MCF 10A (cell line): Measurements from ENCODE around the gene ZNF391. TPM values are rescaled to one million over a fixed set of nuclear protein-coding genes. Genes with fewer than 3 reads are reported as not detected.

Experiments
- BruUV-seq: library from RNA; stranded (reverse); fragments of 400-500 nt; replicated peaks from 2 replicates; lab custom pipeline; 2021; lab: Mats Ljungman, UMichigan
- CTCF ChIA-PET: fragments of 300-600 bp; sonication (Branson Sonifier 250); formaldehyde crosslinking; extraction: SDS; loops from one replicate; lab custom pipeline; 2021; ENCODE audit warnings: antibody characterized with exemption, inconsistent platforms; lab: Yijun Ruan, JAX
- POLR2A ChIA-PET: fragments of 300-600, 350-650 bp; sonication (Branson Sonifier 250); formaldehyde crosslinking; extraction: SDS; loops from one replicate; lab custom pipeline; 2020; ENCODE audit warnings: antibody characterized with exemption, inconsistent platforms; lab: Yijun Ruan, JAX
- DNase-seq: peaks from one replicate; pipeline ENCODE4 v3.0.0-alpha.2; 2018; ENCODE audit not compliant: unreplicated experiment
- H3K27ac Mint-ChIP-seq: one replicate; pipeline ENCODE4 v1.8.0; 2022; ENCODE audit warnings: mild to moderate bottlenecking, low read depth, mixed read lengths; ENCODE audit not compliant: unreplicated experiment
- H3K27me3 Mint-ChIP-seq: one replicate; pipeline ENCODE4 v1.8.0; 2022; ENCODE audit warnings: mixed read lengths; ENCODE audit not compliant: insufficient read depth, unreplicated experiment
- H3K36me3 Mint-ChIP-seq: one replicate; pipeline ENCODE4 v1.8.0; 2022; ENCODE audit warnings: mild to moderate bottlenecking, moderate library complexity, mixed read lengths; ENCODE audit not compliant: insufficient read depth, unreplicated experiment
- H3K4me1 Mint-ChIP-seq: one replicate; pipeline ENCODE4 v1.8.0; 2022; ENCODE audit warnings: mixed read lengths; ENCODE audit not compliant: insufficient read depth, unreplicated experiment
- H3K4me3 Mint-ChIP-seq: one replicate; pipeline ENCODE4 v1.8.0; 2022; ENCODE audit warnings: mild to moderate bottlenecking, moderate library complexity, mixed read lengths; ENCODE audit not compliant: unreplicated experiment
- H3K9me3 Mint-ChIP-seq: one replicate; pipeline ENCODE4 v1.8.0; 2022; ENCODE audit warnings: mixed read lengths; ENCODE audit not compliant: unreplicated experiment
- intact Hi-C: fragments of 100-400 bp; cut with micrococcal nuclease; formaldehyde crosslinking; loops from 2 replicates; pipeline ENCODE4 v1.14.1; 2022
- total RNA-seq: library from RNA; stranded (reverse); gene quantifications from 2 replicates; pipeline ENCODE4 v1.2.3, GENCODE V29; 2022
- TF ChIP-seq, protein P1 (sequence below): fragments of 200-600 bp; IDR thresholded peaks from one replicate; pipeline ENCODE4 v1.8.0; 2022; ENCODE audit warnings: antibody characterized with exemption, mild to moderate bottlenecking; ENCODE audit not compliant: unreplicated experiment

Gene ZNF391
- total RNA-seq, 1 experiment from 2014 or later, result 8.3 TPM

DNA sequence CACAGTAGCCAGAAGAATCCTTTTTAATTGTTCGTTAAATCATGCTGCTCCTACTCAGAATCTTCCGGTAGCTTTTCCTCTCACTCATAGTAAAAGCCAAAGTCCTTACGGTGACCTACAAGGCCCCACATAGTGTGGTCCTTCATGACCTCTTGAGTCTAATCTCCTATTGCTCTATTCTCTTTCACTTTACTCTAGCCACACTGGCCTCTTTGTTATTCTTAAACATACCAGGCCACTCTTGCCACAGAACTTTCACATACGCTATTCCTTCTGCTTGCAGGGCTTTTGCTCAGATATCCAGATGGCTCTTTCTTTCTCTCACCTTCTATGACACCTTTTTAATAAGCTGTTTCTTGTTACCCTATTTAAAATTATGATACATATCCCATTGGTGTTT lies 25.7 kb downstream of the ZNF391 start:
- Mint-ChIP-seq H3K27ac (no peak overlapping the region), H3K9me3 (peaks cover 30% of the 10 kb centered on the region), H3K36me3 (no peaks in the 10 kb centered on the region), H3K4me1 (no peaks in the 10 kb centered on the region), H3K4me3 (no peak overlapping the region), H3K27me3 (no peaks in the 10 kb centered on the region)
- DNase-seq, result no peak
- TF ChIP-seq, protein P1, sequence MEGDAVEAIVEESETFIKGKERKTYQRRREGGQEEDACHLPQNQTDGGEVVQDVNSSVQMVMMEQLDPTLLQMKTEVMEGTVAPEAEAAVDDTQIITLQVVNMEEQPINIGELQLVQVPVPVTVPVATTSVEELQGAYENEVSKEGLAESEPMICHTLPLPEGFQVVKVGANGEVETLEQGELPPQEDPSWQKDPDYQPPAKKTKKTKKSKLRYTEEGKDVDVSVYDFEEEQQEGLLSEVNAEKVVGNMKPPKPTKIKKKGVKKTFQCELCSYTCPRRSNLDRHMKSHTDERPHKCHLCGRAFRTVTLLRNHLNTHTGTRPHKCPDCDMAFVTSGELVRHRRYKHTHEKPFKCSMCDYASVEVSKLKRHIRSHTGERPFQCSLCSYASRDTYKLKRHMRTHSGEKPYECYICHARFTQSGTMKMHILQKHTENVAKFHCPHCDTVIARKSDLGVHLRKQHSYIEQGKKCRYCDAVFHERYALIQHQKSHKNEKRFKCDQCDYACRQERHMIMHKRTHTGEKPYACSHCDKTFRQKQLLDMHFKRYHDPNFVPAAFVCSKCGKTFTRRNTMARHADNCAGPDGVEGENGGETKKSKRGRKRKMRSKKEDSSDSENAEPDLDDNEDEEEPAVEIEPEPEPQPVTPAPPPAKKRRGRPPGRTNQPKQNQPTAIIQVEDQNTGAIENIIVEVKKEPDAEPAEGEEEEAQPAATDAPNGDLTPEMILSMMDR, result no peak
- intact Hi-C loops, result no loop called here
- ChIA-PET CTCF (interaction anchor here (0.7 kb wide), 1 partner anchor 15 kb away, joined by 3 read pairs; no protein-coding TSS in a partner anchor), POLR2A (no interaction called here)
- no TSS peak for BruUV-seq

DNA sequence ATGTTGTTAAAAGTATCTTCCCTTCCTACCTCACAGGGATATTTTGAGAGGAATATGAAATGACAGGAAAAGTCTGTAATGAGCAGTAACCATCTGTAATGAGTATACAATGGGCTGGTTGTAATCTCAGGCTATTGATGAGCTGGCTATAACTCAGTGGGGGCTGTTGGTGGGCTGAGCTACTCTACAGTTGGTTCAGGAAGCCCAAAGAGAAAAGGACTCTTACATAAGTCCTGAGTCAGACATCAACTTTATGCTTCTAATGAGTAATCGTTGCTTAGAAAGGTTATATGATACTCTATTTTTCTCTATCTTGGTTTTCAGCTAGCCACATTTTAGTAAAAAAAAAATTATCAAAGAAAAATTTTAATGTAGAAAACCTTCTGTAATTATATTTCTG lies 26.4 kb downstream of the ZNF391 start:
- H3K27me3 Mint-ChIP-seq, result no peaks in the 10 kb centered on the region
- POLR2A ChIA-PET, result no interaction called here
- no peak overlapping the region for H3K4me3 Mint-ChIP-seq
- no peak for DNase-seq
- TF ChIP-seq, protein P1, result no peak
- no peaks in the 10 kb centered on the region for H3K36me3 Mint-ChIP-seq
- CTCF ChIA-PET, result no interaction called here
- no TSS peak for BruUV-seq
- peaks cover 29% of the 10 kb centered on the region for H3K9me3 Mint-ChIP-seq
- intact Hi-C loops, result no loop called here
- H3K27ac Mint-ChIP-seq, result no peak overlapping the region
- H3K4me1 Mint-ChIP-seq, result no peaks in the 10 kb centered on the region

DNA sequence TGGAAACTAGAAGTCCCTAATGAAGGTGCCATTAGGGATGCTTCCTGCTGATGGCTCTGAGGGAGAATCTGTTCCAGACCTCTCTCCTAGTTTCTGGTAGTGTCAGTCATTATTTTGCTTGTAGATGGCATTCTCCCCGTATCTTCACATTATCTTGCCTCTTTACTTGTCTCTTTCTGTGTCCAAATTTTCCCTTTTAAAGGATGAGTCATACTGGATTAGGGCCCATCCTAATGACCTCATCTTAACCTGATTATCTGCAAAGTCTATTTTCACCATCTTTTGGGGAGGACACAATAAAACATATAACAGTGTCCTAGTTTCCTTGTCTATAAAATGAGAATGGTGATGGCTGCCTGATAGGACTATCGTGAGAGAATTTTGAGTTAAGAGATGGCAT lies 27.3 kb downstream of the ZNF391 start:
- H3K4me3 Mint-ChIP-seq, result no peak overlapping the region
- H3K27ac Mint-ChIP-seq, result no peak overlapping the region
- ChIA-PET CTCF (no interaction called here), POLR2A (no interaction called here)
- H3K27me3 Mint-ChIP-seq, result no peaks in the 10 kb centered on the region
- TF ChIP-seq, protein P1, result no peak
- no peaks in the 10 kb centered on the region for H3K36me3 Mint-ChIP-seq
- DNase-seq, result no peak
- peaks cover 20% of the 10 kb centered on the region for H3K9me3 Mint-ChIP-seq
- intact Hi-C loops, result no loop called here
- H3K4me1 Mint-ChIP-seq, result no peaks in the 10 kb centered on the region
- no TSS peak for BruUV-seq

DNA sequence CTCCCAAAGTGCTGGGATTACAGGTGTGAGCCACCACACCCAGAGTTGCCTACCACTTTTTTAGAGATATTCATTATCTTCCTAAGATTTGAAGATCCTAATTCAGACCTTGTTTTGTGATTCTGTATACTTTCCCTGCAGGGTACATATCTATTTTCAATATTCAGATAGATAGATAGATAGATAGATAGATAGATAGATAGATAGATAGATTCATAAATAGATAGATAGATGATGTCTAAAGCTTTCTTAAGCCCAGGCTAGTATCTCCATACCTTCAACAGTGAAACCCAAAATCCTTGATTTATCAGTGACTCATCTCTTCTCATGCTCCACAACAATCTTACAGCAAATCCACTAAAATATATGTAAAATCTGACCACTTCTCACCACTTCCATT lies 30.8 kb downstream of the ZNF391 start:
- ChIA-PET POLR2A (no interaction called here), CTCF (no interaction called here)
- Mint-ChIP-seq H3K4me3 (no peak overlapping the region), H3K4me1 (no peaks in the 10 kb centered on the region), H3K27ac (no peak overlapping the region), H3K36me3 (no peaks in the 10 kb centered on the region), H3K9me3 (peaks cover 17% of the 10 kb centered on the region), H3K27me3 (no peaks in the 10 kb centered on the region)
- no TSS peak for BruUV-seq
- intact Hi-C loops, result no loop called here
- DNase-seq, result no peak
- TF ChIP-seq, protein P1, result no peak
